ENCODE measurements around the gene TSC22D1. TPM values are rescaled to one million over a fixed set of nuclear protein-coding genes. Genes with fewer than 3 reads are reported as not detected.

The TSC22D1 gene
- polyA plus RNA-seq, 3 donors = 230 to 257 (median 250) TPM

DNA sequence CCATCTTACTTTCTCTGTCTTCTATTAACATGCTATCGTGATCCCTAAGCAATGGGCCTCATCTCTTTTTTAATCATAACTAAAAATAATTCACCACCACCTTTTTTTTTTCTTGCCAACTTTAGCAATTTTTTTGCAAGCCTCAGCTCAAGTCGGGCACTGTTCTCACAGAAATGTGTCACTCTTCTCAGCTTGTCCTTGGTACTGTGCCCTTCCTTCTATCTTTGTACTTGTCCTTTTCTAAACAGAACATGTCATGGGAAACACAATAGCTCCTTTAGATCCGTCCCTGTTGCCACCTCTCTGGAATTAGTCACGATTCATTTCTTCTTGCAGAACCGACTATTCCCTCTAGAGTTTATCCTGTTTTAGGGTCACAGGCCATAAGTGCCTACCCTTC is 192.2 kb downstream of the TSC22D1 start:
- DNase-seq (ENCODE audit: extremely low read depth in 1 of 11, low read depth in 9 of 11, low spot score in 4 of 11) = no peak

GRCh38 chr13:44382635-44383145 is 193.4 kb downstream of the TSC22D1 start:
- DNase-seq (ENCODE audit: extremely low read depth in 1 of 11, low read depth in 9 of 11, low spot score in 4 of 11) = no peak

Other genes starting within 250 kb of the TSC22D1 start
- gene SERP2, start 202.5 kb downstream of the TSC22D1 start, polyA plus RNA-seq (ENCODE audit: insufficient read length in 3 of 3) = 10 to 100 TPM in 2 of 3 donors, 1 to 10 TPM in 1; 9.3 to 12.6 (median 11.9) TPM

Measured in renal cortex interstitium (tissue), 11 donors.